H1 (cell line): Measurements from ENCODE around the gene TFF1. TPM values are rescaled to one million over a fixed set of nuclear protein-coding genes. Genes with fewer than 3 reads are reported as not detected.

Source experiments
- EP300 ChIP-seq, 2 experiments: IDR thresholded peaks; 1 replicate in 1 of 2; 2 replicates in 1 of 2; pipeline ENCODE4 v1.6.1; 2011 to 2012; ENCODE audit warnings: low read depth in 2 of 2, low read length in 2 of 2, mild to moderate bottlenecking in 2 of 2, borderline replicate concordance in 1 of 2, inconsistent platforms in 1 of 2, moderate library complexity in 1 of 2
- RNF2 ChIP-seq: fragments of 200-900, 300-1000 bp; sonication (generic); IDR thresholded peaks from 2 replicates; pipeline ENCODE4 v1.7.1; 2016; ENCODE audit warnings: borderline replicate concordance, low read depth, mild to moderate bottlenecking, antibody characterized with exemption, low read length; ENCODE audit not compliant: poor library complexity, severe bottlenecking; ENCODE audit errors: missing control alignments
- YY1 ChIP-seq: IDR thresholded peaks from 2 replicates; pipeline ENCODE4 v1.6.1; 2011; ENCODE audit warnings: low read depth, mild to moderate bottlenecking, low read length
- polyA plus RNA-seq, 7 experiments: library from polyadenylated mRNA; depleted of rRNA in 3 of 7; stranded (reverse) in 5 of 7; unstranded in 2 of 7; fragments of >200 nt in 5 of 7; fragments of 200-250 nt in 2 of 7; gene quantifications; 1 replicate in 5 of 7; 2 replicates in 1 of 7; 4 replicates in 1 of 7; pipeline versions ENCODE4 v1.2.1 to v1.2.3, GENCODE V29; 2011 to 2013; ENCODE audit warnings: missing spikeins in 2 of 7, mixed read lengths in 2 of 7
- total RNA-seq: library from RNA; stranded (reverse); fragmentation: NEBNext Ultra II Directional; extraction: Animal tissue kit (Norgen Biotek cat#: 25700); gene quantifications from 2 replicates; pipeline ENCODE4 v1.2.1, GENCODE V29; 2021

TFF1 gene
- total and polyA plus RNA-seq, 2 of the 8 experiments (the other 6 are each of a cell fraction or from before 2014, with no cell fraction given), result not detected

DNA sequence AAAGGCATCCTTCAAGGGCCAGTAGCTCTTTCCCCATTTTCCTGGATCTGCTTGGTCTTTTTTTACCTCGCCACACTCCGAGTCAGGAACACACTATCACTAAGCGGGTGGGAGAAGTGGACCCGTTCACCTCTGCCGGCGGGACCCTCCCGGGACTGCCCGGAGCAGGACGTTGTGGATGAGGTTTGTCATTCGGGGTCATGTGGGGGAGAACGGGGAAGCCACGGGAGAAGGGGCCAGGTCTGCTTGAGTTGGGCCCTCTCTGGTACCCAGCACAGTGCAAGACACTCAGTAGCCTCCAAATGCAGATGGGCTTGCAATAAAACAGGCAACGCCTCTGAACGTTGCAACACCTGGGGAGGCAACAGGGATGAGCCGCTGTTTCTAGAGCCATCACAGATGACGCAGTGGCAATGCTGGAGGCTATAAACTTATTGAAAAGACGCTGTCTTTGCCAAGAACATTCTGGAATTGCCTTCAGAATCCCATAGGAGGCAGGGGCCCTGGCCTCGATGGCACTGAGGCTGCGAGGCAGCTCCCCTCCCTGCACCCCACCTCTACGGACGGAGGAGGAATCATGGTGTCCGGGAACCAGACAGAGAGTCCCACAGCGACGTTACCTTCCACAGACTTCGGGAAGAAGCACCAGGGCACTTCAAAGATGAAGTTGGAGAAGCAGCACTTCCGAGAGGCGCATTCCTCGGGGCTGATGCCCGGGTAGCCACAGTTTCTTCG is 19.3 kb downstream of the TFF1 start (continued):
- TF ChIP-seq RNF2 (no peak), YY1 (no peak), EP300 (IDR thresholded peaks at IDR 0.05; ENCODE audit: borderline replicate concordance in 1 of 2, low read depth in 2 of 2, low read length in 2 of 2) (no peak)
